GM19455 (cell line): Measurements from ENCODE around the gene BRD2.

Source experiments
- ATAC-seq: cut with Tn5 transposase; IDR thresholded peaks from one replicate; pipeline ENCODE4 v1.9.1; 2021; ENCODE audit not compliant: unreplicated experiment

BRD2 gene

GRCh38 chr6:32984622-32985389 lies 16.4 kb downstream of the BRD2 start:
- ATAC-seq: no peak

GRCh38 chr6:32989368-32989767 lies 21.0 kb downstream of the BRD2 start:
- ATAC-seq: no peak

DNA sequence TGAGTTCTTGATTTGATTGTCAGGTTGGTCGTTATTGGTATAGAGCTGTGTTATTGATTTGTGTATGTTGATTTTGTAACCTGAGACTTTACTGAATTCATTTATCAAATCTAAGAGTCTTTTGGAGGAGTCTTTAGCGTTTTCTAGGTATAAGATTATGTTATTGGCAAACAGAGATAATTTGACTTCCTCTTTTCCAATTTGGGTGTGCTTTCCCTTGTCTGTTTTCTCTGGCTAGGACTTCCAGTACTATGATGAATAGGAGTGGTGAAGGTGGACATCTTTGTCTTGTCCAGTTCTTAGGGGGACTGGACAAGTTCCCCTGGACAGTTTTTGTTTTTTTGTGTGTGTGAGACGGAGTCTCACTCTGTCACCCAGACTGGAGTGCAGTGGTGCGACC lies 23.6 kb downstream of the BRD2 start:
- ATAC-seq: no peak

DNA sequence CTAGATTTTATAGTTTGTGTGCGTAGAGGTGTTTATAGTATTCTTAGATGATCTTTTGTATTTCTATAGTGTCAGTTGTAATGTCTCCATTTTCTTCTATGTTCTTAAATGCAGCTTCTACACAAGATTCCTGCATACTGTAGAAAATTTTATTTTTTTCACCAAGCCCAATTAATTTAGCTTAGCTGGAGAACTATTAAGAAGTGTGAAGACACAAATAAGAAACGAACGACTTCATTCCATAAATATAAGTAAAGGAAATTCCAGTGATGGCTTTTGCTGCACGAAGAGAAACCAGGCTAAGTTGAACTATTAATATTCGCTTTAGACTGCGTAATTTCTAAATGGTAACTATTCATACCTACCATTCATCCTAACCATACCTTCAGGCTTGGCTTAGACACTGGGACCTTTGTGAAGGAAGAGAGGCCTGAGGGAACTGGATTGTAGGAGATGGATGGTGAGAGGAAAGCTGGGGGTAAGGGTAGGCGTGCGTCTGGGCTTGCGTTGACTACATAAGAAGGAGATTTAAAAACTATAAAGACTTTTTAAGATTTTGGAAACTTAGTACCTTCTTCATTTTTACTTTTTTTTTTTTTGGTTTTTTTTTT lies 25.1 kb downstream of the BRD2 start:
- ATAC-seq: no peak

DNA sequence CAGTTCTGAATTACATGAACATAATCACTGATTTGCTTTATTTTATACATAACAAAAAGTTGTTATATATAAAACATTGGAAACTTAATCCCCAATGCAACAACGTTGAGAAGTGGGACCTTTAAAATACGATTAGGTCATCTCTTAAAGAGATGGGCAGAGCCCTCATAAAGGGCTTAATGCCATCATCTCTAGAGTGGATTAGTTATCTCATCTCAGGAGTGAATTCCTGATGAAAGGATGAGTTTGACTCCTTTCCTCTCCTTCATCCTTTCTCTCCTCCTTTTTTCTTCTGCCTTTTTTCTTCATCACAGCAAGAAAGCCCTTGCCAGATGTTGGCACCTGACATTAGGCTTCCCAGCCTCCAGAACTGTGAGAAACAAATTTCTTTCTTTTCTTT lies 27.1 kb downstream of the BRD2 start:
- no peak for ATAC-seq

GRCh38 chr6:33000055-33000454 lies 31.7 kb downstream of the BRD2 start:
- no peak for ATAC-seq

- ATAC-seq: no peak
Measured at GRCh38 chr6:33001685-33002084, 33.3 kb downstream of the BRD2 start.

GRCh38 chr6:33004940-33005339 lies 36.5 kb downstream of the BRD2 start:
- no peak for ATAC-seq

DNA sequence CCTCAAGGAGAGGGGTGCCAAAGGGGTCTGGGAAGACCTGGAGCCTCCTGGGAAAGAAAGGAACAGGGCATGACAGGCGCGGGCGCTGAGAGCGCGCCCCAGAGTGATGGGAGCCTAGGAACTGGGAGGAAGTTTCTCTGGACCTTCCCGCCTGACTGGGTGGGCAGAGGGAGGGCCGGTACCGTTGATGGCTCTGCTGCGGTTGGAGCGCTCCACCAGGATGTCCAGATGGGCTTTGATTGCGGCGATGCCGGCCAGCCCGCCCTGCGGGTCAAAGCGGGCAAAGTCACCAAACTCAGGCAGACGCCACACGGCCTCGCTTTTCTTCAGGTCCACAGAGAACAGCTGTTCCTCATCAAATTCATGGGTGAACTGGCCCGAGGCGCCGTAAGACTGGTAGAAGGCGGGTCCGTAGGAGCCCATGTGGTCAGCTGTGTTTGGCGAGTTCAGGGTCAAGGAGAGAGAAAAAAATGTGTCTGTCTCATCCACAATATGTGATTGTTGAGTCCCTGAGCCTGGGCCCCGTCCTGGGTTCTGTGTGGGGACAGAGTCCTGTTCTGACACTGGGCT lies 39.5 kb downstream of the BRD2 start:
- ATAC-seq: no peak

DNA sequence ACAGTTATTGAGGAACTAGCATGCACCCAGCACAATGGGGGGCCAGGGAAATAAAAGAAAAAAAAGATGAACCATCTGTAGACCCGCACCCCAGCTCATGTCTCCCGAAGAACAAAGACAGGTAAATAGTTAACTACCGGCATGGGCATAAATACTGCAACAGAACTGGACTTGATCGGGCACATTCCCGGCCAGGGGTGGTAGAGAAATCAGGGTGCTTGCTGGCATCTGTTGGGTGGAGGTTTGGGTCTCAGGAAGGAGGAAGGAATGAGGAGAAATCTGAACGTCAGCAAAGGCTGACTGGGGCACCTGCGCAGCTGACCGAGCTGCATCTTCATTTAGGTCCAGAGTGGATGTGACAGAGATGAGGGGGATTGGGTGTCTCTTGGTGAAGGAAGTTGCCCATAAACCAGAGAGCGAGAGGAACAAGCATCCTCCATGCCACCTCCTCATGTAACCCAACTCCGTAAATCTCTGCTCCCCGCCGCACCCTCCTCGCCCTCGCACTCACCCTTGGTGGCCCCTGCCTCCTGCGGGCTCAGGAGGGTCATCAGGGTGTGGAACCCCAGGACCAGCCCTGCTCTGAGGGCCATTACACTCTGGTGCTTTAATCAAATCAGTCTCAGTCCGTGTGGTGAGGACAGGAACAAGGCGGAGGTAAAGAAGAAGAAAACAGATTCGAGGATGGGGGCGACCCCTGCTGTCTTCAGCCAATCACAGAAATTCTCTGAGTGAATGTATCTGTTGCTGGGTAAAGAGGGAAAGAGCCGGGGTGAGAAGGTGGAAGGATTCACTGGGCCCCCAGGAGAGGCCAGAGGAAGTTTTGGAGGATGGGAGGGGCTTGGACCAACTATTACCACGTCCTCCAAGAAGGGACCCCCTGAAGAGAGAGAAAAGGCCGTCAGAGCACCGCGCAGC lies 40.8 kb downstream of the BRD2 start, which contains the start of gene HLA-DOA:
Gene HLA-DOA (minus strand): TSS at position 648 of the 918 bp plus-strand sequence.
- ATAC-seq: no peak

GRCh38 chr6:33010356-33010755 lies 42.0 kb downstream of the BRD2 start:
- no peak for ATAC-seq

DNA sequence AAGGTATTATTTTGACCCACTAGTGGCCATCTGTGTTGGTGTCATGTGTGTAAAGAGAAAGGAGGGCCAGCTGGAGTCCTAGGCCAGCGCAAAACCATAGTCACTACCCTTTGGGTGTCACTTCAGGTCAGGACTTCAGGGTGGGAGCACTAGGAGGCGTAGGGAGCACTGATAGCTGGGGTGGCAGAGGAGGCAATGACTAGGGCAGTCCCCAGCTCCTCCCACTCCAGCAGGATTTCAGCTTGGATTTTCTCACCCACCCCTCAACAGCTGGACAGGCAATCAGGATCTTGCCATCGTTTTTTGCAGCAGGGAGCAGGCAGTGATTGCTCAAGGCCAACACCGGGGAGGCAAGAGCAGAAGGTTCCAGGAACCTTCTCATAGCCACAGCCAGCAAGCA lies 45.2 kb downstream of the BRD2 start:
- ATAC-seq: no peak

DNA sequence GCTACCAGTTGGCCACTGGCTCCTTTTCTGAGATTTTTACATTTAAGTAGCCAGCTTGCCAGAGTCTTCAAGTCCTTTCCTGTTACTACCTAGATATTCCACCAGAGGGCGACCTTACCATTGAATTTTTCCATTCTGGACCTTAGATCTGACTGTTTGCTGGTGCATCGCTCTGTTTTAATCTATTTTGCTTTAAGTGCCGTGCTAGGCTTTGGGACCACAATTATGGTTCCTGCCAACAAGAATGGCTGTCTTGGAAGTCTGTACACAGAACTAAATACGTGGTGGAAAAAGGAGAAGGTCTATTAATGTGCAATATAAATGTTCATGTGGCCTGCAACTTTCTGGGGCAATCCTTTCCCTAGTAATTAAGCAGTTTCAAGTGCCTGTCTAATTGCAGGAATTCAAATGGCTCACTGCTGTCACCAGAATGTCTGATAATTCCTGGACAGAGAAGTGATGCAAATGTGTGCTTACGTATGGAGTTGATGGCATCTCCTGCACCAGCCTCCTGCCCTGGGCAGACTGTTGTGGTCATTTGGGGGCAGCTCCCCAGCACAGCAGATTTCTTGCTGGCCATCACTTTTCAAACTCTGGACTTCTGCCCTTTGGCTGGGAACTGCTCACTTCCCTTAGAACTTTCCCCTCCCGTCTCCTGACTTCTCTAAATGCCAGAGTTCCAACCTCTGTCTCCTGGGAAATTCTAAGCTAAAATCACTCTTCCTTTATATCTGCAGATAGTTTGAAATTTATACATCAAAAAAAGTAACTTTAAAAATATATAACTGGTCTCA lies 46.6 kb downstream of the BRD2 start:
- ATAC-seq: no peak

DNA sequence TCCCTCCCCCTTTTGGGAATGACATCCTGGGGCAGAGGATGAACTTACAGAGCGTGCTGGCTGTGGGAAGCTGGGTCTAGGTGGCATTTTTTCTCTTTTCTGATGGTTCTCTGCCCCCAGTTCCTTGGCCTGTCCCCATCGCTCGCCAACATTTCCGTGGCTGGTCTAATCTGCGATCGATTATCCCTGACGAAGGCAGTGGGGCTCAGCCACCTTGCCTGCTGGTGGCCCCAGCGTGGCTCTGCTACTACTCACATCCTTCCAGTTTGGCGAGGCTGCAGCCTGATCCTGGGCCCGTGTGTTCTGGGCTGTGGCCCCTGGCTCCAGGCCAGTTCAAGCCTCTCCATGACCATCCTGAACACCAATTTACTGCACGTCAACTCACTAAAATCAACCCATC lies 47.4 kb downstream of the BRD2 start:
- no peak for ATAC-seq

- ATAC-seq: no peak
Measured at GRCh38 chr6:33017018-33017417, 48.6 kb downstream of the BRD2 start.

- ATAC-seq: no peak
Measured at GRCh38 chr6:33017694-33018353, 49.4 kb downstream of the BRD2 start.

- ATAC-seq: no peak
Measured at GRCh38 chr6:33018418-33018817, 50.0 kb downstream of the BRD2 start.

DNA sequence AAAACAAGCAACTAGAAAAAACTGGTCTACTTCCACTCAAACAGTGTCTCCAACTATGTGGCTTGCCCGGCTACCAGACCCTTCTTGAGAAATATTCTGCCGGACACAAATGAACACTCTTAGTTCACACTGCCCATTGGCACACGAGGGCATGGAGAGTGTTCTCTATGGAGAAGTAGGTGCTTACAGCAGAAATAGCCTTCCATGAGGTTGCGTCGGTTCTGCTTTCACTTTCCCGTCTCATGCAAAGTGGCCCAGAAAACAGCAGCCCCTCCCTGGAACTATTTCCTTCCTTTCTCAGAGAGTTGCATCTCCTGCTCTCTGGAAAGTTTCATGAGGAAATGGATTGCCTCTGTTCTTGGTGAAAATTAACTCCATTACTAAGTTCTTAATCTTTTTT lies 50.5 kb downstream of the BRD2 start:
- no peak for ATAC-seq

GRCh38 chr6:33019372-33019771 lies 51.0 kb downstream of the BRD2 start:
- ATAC-seq: no peak

DNA sequence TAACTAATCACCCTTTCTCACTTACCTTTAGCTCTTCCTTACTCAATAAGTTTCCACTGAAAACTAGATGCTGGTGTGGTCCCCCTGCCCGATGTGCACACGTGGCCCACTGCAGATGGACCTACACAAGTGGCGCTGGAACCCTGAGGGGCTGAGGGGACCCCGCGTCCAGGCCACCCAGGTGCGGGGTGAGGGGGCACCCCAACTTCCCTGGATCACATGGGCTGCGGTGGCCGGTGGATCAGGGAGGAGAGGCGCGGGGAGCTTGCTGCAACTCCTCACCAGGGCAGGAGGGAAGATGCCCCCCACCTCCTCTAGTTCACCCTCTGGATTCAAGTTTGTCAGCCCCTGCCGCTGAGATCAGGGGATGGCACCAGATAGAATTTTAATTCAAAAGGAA lies 53.5 kb downstream of the BRD2 start:
- no peak for ATAC-seq
